ENCODE measurements around the gene ZNF684.

DNA sequence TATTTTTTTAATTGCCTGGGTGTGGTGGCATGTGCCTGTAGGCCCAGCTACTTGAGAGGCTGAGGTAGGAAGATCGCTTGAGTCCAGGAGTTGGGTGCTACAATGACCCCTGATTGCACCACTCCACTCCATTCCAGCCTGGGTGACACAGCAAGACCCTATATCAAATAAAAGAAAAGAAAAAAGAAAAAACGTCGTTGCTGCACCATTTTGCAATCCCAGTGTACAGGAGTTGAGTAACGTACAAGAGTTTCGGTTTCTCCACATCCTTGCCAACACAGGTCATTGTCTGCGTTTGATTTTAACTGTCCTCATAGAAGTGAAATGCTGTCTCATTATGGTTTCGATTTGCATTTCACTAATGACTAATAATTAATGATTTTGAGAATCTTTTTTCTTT lies 7.9 kb downstream of the ZNF684 start:
- TF ChIP-seq CTCF (IDR thresholded peaks at IDR 0.05) (no peak), POLR2A (IDR thresholded peaks at IDR 0.05) (no peak)

All from testis (tissue), 2 donors.